Stimulated activated CD8-positive, alpha-beta memory T cell treated with anti-CD3 and anti-CD28 coated beads, Interleukin-7, amount 100 ng/mL, for 1 hour (primary cell): ENCODE data around the gene LIX1L.

Experiments
- DNase-seq, 2 donors: peaks; one replicate each; pipeline ENCODE4 v3.0.0-alpha.2; 2020; ENCODE audit warnings: low read depth in 2 of 2

The LIX1L gene

DNA sequence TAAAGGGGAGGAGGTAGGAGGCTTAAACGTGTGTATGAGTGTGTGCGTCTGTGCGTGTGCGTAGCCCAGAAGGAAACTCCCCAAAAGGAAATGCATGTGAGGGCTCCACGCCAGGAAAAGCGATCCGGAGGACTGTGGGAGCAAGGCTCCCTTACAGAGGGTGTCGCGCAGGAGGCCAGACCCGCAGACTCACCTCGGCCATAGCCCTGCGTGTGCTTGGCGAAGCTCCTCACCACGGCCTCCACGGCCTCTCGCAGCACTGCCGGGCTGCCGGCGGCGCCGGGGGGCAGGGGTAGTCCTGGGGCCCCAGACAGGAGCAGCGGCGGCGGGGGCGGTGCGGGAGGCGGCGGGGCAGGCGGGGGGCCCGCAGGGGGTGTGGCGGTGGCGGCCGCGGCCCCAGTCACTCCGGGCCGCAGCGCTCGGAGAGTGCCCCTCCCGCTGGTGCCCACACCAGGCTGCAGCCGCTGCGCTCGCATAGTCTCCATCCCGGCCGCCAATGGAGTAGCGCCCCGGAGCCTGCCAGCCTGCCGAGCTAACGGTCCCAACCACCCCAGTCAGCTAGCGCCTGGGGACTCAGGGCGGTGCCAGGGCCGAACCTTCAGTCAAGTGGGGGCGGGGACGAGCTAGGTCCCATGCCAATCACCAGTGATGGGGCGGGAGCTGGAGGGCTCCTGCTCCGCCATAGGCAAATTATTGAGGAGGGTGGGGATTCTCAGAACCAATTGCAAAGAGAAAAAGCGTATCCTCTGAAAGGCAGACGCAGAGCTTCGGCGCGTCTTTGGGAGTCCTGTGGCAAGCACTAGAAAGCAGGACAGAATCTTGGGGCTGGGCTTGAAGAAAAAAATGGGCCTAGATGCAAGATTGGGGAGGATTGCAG, at the start of gene LIX1L:
LIX1L (minus strand) TSS at position 575 of the 877 bp plus-strand sequence; CDS start at position 485, 90 bp downstream.
- peak; percentile 85 to 87 for DNase-seq

- no peak for DNase-seq
Observed at GRCh38 chr1:146001709-146002108, 43.9 kb upstream of the LIX1L start.

DNA sequence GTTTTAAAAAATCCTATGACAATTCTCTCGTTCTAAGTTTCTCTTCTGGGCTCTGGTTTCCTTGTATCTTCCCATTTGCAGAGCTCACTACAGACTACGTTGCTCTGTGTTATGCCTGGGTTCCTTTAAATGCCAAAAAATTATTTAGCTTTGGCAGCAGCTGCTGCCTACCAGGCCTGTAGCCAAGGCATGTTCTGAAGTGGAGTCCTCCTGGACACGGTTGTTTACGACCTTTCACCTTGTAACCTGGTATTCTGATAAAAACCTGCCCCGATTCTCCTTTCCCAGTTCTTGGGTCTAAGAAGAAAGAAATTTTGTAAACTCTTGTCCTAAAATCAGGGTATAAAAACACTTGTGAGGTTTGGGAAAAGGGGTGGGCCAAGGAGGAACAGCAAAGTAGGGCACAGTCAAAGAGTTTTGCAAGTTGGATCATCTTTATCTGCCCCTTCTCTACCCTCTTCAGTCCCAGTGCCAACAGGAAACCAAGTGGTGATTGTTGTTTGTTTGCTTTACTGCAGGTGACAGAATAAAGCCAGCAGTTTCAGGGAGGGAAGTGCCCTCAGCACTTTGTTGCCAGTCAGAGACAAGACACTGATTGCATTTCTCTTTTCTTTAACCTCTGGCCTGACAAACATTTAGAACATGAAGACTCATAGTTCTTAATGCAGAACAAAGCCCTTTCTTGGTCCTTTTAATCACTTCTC, 41.7 kb upstream of the LIX1L start:
- no peak for DNase-seq

GRCh38 chr1:145997718-145998023, 39.9 kb upstream of the LIX1L start:
- DNase-seq = no peak

GRCh38 chr1:145997016-145997717, 39.4 kb upstream of the LIX1L start:
- DNase-seq = no peak

DNA sequence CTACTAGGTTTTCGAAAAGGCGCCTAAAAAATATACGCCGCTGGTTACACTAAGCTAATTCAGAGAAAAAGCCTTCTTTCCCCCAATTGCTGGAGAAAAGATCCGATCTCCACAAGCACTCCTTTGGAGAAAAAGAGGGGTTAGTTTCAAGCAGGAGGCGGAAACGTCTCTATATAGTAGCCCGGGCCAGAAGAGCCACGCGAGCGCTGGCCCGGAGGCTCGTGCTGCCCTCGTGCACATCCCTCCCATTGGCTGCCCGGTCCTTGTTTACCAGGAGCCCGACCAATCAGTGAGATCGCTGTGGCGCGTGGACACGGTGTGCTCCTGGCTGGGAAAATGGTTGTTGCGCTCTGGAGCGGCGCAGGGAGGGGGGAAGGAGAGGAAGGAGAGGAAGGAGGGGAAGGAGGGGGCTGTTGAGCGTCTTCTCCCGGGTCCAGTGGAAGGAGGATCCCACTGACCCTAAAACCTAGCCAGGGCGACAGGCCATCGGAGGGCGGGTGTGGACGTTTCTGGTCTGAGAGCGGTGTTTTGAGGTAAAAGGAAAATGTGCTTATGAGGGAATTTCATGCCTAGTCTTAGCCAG, 38.7 kb upstream of the LIX1L start, which contains the start of gene TXNIP:
TXNIP (minus strand) TSS at position 147 of the 583 bp plus-strand sequence. CDS start 313 bp downstream, outside the sequence.
- peak; percentile 82 to 86 for DNase-seq

GRCh38 chr1:145995964-145996432, 38.2 kb upstream of the LIX1L start:
- DNase-seq = no peak

- no peak for DNase-seq
Observed at GRCh38 chr1:145995148-145995881, 37.5 kb upstream of the LIX1L start.

GRCh38 chr1:145994391-145995120, 36.7 kb upstream of the LIX1L start:
- no peak for DNase-seq

GRCh38 chr1:145993618-145994390, 36.0 kb upstream of the LIX1L start:
- DNase-seq = no peak

DNA sequence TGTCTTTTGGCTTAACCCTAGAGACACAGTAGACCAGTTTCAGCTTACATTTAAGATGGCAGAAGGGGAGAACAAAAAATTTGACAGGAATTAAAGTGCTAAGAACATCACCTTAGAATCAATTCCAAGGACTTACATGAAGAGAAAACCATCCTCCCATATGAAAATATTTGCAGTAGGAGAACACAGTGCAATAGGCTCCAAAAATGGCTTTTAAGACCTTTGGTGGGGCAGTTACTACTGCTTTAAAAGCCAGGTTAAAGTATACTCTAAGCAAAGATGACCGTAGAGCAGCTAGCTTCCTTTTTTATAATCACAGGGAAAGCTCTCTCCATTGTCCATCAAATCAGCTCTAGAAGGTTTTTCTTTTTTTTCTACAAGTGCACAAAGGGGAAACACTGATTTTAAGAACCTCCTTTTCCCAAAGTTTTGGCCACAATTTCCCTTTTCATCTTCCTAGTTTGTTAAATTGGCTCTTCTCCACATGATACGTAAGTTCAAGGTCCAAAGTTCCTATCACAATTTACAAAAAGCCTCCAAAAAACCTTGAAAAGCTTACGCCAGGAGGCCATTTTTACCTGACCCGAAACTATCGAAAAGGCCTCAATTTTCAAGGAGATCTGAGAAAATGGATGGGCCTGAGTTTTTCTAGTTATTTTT, 35.3 kb upstream of the LIX1L start:
- no peak for DNase-seq

DNA sequence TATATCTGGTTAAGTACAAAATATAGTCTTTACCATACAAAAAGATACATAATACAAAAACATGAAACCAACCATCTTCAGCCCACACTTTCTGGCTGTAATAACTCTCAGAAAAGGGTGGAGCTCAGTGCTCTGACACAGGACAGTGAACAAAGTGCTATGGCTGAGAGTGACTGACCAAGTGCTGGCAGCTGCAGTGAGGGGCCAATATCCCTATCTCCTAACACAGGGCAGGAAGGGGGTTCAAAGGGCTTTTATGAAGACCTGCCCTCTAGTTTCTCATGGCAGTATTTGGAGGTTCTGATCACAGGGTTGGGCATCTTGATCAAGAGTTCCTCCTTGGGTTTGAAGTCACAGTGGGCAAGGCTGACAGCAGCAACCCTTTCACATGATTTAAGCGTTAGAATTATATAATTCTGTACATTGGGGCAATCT, 34.7 kb upstream of the LIX1L start:
- DNase-seq = no peak

DNA sequence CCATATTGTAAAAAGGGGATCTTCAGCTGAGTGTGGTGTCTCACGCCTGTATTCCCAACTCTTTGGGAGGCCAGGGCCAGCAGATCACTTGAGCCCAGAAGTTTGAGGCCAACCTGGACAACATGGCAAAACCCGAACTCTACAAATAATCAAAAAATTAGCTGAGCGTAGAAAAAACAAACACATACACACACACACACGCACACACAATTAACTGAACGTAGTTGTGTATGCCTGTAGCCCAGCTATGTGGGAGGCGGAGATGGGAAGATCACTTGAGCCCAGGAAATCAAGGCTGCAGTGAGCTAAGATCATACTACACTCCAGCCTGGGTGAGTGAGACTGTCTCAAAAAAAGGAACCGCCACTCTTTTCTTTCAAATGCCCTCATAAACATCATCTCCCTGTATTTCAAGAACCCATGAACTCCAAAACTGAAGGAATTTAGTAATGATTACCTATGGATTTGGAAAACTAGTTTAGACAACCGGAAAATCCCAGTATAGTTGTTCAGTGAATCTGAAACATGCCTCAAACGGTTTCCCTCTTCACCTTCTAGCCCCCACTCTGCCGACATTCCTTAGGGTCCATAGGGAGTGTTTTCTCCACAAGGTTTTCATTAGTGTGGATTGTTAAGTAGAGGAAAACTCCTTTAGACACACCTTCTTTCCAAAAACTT, 34.1 kb upstream of the LIX1L start:
- DNase-seq = no peak

- DNase-seq = no peak
Observed at GRCh38 chr1:145990249-145990855, 32.5 kb upstream of the LIX1L start.

GRCh38 chr1:145988773-145989172, 31.0 kb upstream of the LIX1L start:
- no peak for DNase-seq

GRCh38 chr1:145987926-145988325, 30.1 kb upstream of the LIX1L start:
- no peak for DNase-seq

DNA sequence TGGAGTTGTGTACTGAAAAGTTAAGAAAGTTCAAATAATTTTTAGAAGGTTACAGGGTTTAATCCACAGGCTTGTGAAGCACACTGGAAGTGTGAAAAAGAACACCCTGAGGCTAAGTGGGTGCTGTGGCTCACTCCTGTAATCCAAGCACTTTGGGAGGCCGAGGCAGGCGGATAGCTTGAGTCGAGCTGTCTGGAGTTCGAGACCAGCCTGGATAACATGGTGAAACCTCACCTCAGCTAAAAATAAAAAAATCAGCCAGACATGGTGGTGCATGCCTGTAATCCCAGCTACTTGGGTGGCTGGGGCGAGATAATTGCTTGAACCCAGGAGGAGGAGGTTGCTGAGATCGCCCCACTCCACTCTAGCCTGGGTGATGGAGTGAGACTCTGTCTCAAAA, 28.7 kb upstream of the LIX1L start:
- no peak for DNase-seq
